K562 (cell line): ENCODE results near the gene SLC8A2.

Source experiments
- EGR1 ChIP-seq: fragments of 450-650 bp; conservative IDR thresholded peaks from 2 replicates; pipeline ENCODE4 v1.6.1; 2017; ENCODE audit warnings: mild to moderate bottlenecking
- GTF2F1 ChIP-seq: IDR thresholded peaks from 2 replicates; pipeline ENCODE4 v1.6.1; 2011; ENCODE audit warnings: low read depth, low read length, improper control_type of control experiment
- POLR2AphosphoS5 ChIP-seq: IDR thresholded peaks from 2 replicates; pipeline ENCODE4 v1.6.1; 2011; ENCODE audit warnings: mild to moderate bottlenecking, low read depth, low read length, moderate library complexity; ENCODE audit not compliant: control insufficient read depth, insufficient read depth
- POLR2B ChIP-seq: fragments of 450-650 bp; IDR thresholded peaks from 2 replicates; pipeline ENCODE4 v1.6.1; 2018; ENCODE audit warnings: low read depth; ENCODE audit not compliant: partially characterized antibody
- PRDM10 ChIP-seq: fragments of 450-650 bp; IDR thresholded peaks from 2 replicates; pipeline ENCODE4 v1.6.1; 2018; ENCODE audit not compliant: partially characterized antibody
- ZNF274 ChIP-seq: IDR thresholded peaks from 2 replicates; pipeline ENCODE4 v1.6.1; 2011; ENCODE audit warnings: low read depth, mild to moderate bottlenecking, low read length, moderate library complexity, borderline replicate concordance
- ZNF79 ChIP-seq: fragments of 250-450 bp; sonication (Bioruptor Pico); IDR thresholded peaks from 2 replicates; pipeline ENCODE4 v1.4.0; 2020; ENCODE audit warnings: low read depth, mild to moderate bottlenecking, moderate library complexity
- TF ChIP-seq, protein P1 (sequence below): sonication (generic); formaldehyde crosslinking; IDR thresholded peaks from 2 replicates; pipeline ENCODE4 v1.9.0; 2022; ENCODE audit warnings: mild to moderate bottlenecking, missing genetic modification reagents

DNA sequence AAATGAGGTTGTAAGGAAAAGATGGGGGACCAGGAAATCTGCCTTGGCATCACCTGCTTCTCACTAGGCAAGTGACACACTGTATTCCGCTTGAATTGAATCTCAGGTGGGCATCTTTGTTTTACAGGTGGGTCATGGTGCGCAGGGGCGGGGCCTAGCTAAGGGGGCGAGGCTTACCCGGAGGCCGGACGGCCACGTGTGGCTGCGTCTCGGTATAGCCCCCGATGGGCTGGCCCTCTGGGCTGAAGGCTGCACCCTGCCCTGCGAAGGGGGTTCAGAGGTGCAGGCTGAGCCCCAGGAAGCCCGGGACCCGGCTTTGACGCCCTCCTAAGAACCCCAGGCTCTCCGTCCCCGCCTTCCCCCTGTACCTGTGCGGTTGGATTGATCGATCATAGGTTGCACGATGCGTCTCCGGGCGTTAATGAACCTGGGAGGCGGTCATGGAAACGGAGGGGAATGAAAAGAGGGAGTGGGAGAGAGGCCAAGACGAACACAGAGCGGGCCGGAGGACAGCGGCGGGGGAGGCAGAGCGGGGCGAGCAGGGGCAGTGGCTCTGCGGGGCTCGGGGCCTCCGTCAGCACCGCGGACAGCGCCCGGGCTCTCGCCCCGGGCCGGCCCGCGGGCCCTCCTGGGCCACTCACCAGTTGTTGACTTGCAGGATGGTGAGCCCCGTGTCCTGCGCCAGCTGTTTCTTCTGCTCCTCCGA lies 64.8 kb downstream of the SLC8A2 start:
- TF ChIP-seq PRDM10: no peak
- TF ChIP-seq ZNF274: no peak
- no peak for TF ChIP-seq ZNF79 (CRISPR knock-in tag)
- TF ChIP-seq POLR2AphosphoS5: no peak
- TF ChIP-seq, protein P1, sequence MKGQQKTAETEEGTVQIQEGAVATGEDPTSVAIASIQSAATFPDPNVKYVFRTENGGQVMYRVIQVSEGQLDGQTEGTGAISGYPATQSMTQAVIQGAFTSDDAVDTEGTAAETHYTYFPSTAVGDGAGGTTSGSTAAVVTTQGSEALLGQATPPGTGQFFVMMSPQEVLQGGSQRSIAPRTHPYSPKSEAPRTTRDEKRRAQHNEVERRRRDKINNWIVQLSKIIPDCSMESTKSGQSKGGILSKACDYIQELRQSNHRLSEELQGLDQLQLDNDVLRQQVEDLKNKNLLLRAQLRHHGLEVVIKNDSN (CRISPR knock-in tag): no peak
- no peak for TF ChIP-seq POLR2B
- no peak for TF ChIP-seq EGR1
- TF ChIP-seq GTF2F1: no peak
